WI38 (cell line): Measurements from ENCODE around the gene SCN4B.
"Not testable (repeated sequence)": the region's sequence is repeated elsewhere in the genome, so short reads cannot be mapped to it uniquely, and the experiment has no call there.

Experiments
- H3K4me3 ChIP-seq: 2 replicates; pipeline ENCODE4 v1.5.1; 2011; ENCODE audit warnings: low read depth, mild to moderate bottlenecking, control low read depth, low read length
- CTCF ChIP-seq: IDR thresholded peaks from 2 replicates; pipeline ENCODE4 v1.5.1; 2012; ENCODE audit warnings: low read depth, mild to moderate bottlenecking, control low read depth, low read length

SCN4B gene

GRCh38 chr11:118194835-118195627, 42.4 kb upstream of the SCN4B start:
- H3K4me3 ChIP-seq = no peak overlapping the region
- no peak for TF ChIP-seq CTCF

- no peak overlapping the region for H3K4me3 ChIP-seq
- no peak for TF ChIP-seq CTCF
Observed at GRCh38 chr11:118193910-118194566, 41.4 kb upstream of the SCN4B start.

GRCh38 chr11:118192817-118193216, 40.2 kb upstream of the SCN4B start:
- not testable (repeated sequence) for H3K4me3 ChIP-seq

DNA sequence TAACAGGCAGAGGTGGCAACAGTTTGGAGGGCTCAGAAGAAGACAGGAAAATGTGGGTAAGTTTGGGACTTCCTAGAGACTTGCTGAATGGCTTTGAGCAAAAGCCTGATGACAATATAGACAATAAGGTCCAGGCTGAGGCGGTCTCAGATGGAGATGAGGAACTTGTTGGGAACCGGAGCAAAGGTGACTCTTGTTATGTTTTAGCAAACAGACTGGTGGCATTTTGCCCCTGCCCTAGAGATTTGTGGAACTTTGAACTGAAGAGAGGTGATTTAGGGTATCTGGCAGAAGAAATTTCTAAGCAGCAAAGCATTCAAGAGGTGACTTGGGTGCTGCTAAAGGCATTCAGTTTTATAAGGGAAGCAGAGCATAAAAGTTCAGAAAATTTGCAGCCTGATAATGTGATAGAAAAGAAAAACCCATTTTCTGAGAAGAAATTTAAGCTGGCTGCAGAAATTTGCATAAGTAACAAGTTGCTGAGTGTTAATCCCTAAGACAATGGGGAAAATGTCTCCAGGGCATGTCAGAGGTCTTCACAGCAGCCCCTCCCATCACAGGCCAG, 38.4 kb upstream of the SCN4B start:
- H3K4me3 ChIP-seq = not testable (repeated sequence)

DNA sequence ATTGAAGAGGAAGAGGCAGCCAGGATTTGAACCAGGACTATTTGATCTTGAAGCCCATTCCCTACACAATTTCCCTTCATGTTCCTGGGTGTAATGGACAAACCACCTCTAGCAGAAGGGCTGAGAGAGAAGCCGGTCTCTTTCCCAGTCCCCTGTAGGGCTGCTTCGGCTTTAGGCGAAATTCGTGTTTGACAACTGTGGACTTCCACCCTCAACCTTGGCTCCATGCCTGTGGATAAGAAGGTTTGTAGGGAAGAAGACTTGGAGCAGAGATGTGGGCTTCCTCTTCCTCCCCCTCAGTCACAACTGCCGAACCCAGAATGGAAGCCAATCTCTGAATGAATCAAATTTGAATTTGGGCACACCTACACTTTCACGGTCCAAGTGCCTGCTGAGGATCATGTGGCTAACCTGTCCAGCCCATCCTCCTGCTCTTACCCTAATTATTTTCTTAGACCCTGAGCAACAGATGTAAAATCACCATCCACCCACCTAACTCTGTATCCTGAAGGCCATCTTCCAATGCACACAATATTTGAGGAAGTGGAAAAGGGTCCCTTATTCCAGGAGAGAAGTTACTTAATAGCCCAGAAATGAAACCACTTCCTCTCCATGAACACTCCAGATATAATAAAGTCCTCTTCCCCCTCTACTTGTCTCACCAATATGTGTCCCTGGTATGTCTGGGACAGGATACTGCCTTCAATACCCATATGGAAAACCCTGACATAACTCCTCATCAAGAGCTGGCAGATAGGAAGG, 33.9 kb upstream of the SCN4B start:
- no peak overlapping the region for H3K4me3 ChIP-seq
- no peak for TF ChIP-seq CTCF

DNA sequence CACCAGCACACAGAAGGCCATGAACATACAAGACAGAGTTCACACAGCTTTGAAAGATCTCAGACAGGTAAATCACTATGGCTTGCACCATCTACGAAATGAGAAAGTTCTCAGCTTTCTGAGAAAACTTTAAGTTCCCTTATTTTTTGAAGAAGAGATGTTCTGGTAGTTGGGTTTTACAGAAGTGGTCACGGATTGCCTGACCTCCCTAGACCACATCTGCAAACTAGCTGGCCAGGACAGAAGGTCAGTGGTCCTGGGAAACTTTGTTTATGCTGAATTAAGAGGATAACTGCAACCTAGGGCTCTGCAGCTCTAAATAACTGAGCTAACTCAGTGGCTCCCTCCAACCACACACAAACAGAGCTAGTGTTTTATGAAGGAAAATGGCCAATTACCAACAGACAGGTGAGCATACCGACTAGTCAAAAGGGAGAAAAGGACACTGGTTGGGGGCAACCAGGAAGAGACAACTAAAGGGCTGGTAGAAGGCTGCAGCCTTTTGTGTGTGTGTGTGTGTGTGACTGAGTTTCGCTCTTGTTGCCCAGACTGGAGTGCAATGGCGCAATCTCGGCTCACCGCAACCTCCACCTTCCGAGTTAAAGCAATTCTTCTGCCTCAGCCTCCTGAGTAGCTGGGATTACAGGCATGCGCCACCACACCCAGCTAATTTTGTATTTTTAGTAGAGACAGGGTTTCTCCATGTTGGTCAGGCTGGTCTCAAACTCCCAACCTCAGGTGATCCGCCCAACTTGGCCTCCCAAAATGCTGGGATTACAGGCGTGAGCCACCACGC, 32.4 kb upstream of the SCN4B start:
- no peak overlapping the region for H3K4me3 ChIP-seq
- no peak for TF ChIP-seq CTCF

DNA sequence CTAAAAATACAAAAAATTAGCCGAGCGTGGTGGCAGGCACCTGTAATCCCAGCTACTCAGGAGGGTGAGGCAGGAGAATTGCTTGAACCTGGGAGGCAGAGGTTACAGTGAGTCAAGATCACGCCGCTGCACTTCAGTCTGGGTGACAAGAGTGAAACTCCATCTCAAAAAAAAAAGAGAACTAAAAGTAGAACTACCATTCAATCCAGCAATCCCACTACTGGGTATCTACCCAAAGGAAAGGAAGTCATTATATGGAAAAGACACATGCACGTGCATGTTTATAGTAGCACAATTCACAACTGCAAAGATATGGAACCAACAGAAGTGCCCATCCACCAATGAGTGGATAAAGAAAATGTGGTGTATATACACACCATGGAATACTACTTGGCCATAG, 31.1 kb upstream of the SCN4B start:
- H3K4me3 ChIP-seq = not testable (repeated sequence)

DNA sequence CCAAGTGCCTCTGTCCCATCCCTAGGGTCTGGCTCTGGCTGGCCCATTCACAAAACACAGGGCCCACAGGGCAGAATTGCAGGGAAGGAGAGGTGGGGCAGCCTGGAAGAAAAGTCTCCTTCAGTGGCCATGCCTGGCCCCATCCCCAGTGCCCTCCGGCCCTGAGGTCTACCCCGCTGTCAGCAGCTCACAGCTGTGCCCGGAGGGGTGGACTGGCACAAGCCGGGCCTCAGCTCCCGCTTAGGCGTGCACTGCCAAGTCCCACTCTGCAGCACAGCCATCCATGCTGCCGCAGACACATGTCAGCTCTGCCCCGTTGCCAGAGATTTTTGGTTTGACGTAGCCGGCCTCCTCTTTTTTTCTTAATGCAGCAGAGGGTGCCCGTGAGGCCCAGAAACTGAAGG, 27.7 kb upstream of the SCN4B start:
- no peak overlapping the region for H3K4me3 ChIP-seq
- TF ChIP-seq CTCF = no peak
